SIG-M5 treated with dmso at 0.1 percent for 504 hours (cell line): ENCODE data around the gene ACVR1.
A peak's percentile ranks its signal among the peaks of the same experiment; 100 is the strongest.

Experiments
- DNase-seq: peaks from one replicate; lab custom pipeline; 2025; ENCODE audit not compliant: unreplicated experiment; lab: John Stamatoyannopoulos, UW

Gene ACVR1

GRCh38 chr2:157793053-157793612 lies 83.0 kb downstream of the ACVR1 start:
- DNase-seq = no peak

DNA sequence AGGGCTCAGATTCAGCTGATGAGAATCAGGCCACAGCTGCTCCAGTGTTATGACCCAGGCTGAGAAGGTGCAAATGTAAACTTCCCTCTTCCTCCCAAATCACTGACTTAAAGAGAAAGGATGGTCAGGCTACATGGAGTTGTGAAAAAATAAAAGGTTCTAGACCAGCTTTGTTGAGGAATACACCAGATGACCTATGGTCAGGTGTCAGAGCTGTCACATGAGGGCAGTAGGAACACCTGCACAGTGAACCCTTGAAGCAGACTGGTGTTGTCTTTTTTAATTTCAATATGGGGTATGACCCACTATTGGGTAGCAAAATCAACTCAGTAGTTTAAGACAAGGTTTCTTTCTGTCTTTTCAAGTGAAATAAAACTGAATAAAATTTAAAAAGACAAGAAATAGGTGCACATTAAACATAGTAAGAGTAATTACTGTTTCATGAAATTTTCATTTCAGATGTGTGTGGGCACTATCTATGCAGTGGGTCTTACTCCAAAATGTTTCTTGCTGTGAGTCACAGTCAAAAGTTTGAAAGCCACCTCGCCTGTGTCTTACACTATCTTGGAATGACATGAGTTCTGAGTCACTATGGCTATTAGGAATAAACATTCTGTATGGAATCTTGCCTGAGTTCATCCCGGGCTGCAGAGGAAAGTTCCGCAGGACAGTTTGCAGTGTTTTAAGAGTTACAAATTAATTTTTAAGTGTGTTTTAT lies 83.6 kb downstream of the ACVR1 start:
- no peak for DNase-seq

GRCh38 chr2:157790780-157791179 lies 85.3 kb downstream of the ACVR1 start:
- no peak for DNase-seq

GRCh38 chr2:157789933-157790511 lies 86.1 kb downstream of the ACVR1 start:
- no peak for DNase-seq

GRCh38 chr2:157789256-157789655 lies 86.9 kb downstream of the ACVR1 start:
- DNase-seq = no peak

GRCh38 chr2:157788201-157788600 lies 87.9 kb downstream of the ACVR1 start:
- DNase-seq = no peak

GRCh38 chr2:157787364-157787938 lies 88.7 kb downstream of the ACVR1 start:
- no peak for DNase-seq

DNA sequence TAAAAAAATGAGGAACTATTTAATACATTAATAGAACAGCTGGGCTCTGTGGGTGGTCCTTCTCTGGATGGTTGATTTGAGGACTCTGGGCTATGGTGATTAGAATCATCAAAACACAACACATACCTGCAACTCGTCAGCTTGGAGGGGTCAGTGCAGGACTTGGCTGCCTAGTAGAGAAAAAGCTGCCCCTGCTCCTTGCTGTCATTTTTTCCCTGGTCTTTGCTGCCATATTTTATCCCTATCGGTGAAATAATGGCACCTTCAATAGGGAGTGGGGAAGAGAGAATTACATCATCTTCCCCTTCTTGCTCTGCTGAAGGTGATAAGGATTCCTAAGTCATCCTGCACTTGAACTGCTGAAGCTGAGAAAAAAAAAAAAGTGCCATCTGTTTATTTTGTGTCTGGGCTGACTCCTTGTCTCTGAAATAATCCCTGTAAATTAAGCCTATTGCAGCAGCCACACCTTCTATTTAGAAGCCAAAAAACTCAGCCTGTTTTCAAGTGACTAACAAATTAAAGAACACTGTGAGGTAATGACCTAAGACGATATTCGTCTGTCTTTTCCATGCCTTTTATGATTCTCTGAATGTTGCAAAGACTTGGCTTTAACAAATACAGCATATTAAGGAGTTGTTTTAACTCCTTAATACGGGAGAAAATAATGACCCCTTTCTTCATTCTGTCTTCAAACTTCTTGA lies 89.3 kb downstream of the ACVR1 start:
- no peak for DNase-seq

DNA sequence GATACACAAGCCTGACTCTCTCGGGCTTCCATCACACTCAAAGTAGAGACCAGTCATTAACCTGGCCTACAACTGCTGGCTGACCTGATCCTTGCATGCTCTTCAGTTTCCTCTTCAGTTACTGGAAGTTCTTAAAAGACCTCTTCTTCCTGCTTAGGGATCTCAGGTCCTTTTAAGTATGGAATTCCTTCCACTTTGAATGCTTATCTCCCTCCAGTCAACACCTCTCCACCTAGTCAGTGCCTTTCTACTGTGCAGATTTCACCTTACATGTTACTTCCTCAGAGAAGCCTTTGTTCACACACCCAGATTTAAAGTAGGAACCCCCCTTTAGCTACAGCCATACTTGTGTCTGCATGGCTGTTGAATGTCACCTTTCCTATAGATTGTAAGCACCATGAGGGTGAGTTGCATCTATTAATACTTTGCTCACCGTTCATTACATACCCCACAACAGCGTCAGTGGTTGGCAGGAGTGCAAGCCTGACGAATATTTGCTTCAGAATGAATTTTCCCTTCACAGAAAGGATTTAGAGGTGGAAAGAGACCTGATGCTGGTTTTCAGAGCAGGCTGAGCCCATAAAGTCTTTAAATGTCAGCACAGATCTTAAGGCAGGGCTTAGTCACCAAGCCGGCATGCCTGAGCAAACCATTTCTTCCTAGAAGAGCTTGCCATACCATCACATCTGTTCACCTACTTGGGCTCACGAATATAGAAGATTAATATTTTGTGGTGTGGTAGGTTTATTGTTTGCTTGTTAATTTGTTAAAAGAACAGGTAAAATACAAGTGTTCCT lies 90.1 kb downstream of the ACVR1 start:
- DNase-seq = no peak

- no peak for DNase-seq
Measured at GRCh38 chr2:157785200-157785599, 90.9 kb downstream of the ACVR1 start.

DNA sequence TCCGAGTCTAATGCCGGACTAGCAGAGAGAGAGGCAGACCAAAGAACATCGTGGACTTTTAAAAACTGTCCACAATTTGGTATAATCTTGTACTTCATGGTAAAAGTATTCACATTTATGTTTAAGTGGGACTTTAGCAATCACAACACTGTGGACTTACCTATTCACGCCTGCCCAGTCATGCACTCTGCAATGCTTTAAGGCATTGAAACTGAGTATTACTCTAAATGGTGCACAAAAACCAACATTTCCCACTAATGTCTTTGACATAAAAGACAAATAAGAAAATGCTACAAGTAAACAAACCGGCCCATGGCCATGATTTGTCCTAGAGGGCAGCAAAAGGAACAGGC lies 91.3 kb downstream of the ACVR1 start:
- no peak for DNase-seq

GRCh38 chr2:157784169-157784822 lies 91.8 kb downstream of the ACVR1 start:
- DNase-seq = peak; percentile 3

GRCh38 chr2:157783245-157783644 lies 92.9 kb downstream of the ACVR1 start:
- DNase-seq = no peak

- DNase-seq = peak; percentile 8
Measured at GRCh38 chr2:157782057-157782845, 93.9 kb downstream of the ACVR1 start.

DNA sequence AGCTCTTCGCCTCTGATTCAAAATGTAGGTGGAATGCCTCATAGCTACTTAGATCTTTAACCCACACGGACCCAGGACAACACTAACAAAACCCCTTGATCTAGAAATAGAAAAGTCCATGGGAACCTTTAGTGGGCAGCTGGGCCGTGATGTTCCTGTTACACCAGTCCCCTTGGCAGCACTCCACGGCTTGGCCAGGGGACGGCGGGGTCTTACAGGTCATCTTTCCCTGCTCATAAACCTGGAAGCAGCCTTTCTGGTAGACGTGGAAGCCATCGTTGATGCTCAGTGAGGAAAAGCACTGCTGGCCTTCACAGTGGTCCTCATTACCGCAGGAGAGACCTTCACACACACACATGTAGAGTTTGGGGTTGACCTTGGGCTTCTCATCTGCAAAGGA lies 95.9 kb downstream of the ACVR1 start:
- DNase-seq = no peak

DNA sequence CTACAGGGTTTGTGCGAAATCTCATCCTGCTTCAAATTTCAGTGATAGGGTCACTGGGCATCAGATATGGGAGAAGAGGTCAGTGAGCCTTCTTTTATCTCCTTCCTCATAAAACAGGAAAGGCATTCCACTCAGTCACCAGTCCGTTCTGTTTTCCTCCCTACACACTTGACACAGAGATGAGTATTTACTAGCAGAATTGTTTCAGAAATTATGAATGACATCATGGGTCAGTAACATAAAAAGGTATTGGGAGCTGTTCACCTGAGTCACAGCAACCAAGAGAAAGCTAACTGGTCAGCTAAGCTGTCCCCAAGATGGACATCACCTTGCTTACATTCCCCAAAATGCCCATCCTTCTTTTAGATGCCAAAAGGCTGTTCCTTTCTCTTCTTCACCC lies 96.3 kb downstream of the ACVR1 start:
- DNase-seq = no peak

GRCh38 chr2:157777427-157777826 lies 98.7 kb downstream of the ACVR1 start:
- peak; percentile 17 for DNase-seq

DNA sequence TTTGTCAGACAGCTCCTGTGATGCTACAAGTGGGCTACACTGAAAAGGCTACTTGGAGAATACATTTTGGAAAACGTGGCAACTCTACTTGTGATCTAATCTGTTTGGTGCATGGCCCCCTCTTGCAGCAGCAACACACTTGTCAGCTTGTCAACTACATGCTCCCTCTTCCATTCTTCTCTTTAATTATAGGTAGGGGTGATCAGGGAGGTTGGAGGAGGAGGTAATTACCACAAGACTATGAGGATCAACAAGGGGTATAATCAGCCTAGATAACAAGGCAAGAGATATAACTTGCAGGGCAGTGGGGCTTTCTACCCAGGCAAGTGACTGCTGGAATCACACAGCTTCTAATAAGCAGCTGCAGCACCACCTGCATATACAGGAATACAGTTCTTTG lies 104.9 kb downstream of the ACVR1 start:
- no peak for DNase-seq

DNA sequence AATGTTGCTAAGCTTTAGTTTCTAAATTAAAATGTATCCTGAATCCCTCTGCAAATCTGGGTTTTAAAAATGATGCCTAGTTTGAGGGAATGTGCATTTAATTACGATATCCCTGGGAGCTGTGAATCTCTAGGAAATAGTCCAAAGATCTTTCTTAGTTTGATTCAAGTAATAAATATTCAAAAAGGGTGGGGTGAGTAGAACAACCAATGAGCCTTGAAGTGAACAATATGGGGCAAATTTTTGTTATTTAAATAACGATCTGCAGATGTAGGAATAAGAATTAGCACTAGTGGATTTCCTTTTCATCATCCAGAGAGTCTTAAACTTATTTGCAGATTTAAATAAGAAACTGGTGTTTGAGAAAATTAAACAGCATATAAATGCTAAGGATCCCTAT lies 106.3 kb downstream of the ACVR1 start:
- no peak for DNase-seq

DNA sequence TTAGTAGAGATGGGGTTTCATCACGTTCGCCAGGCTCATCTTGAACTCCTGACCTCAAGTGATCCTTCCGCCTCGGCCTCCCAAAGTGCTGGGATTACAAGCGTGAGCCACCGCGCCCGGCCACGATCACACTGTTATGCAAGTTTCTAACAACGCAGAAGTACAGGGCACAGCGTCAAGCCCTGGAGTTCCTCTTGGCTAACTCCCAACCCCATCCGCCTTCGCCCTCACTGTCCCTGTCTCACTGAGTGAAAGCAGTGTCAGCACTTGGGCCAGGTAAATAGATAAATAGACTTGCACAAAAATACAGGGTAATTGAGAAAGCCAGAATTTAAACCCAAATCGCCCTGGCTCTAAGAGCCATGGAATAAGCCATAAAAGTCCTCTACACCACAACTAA lies 111.7 kb downstream of the ACVR1 start:
- DNase-seq = no peak
